ENCODE results near the gene CT45A7. TPM values are rescaled to one million over a fixed set of nuclear protein-coding genes. Genes with fewer than 3 reads are reported as not detected.
"Not testable (repeated sequence)": the region's sequence is repeated elsewhere in the genome, so short reads cannot be mapped to it uniquely, and the experiment has no call there.

Gene CT45A7
- total RNA-seq = not detected
- long read RNA-seq = 0 reads

- H3K9me3 ChIP-seq (replicated peaks); H3K27ac ChIP-seq (replicated peaks); H3K36me3 ChIP-seq; DNase-seq; H3K27me3 ChIP-seq (ENCODE audit: low read depth); H3K4me1 ChIP-seq; H3K4me3 ChIP-seq; intact Hi-C loops (cut with micrococcal nuclease): not testable (repeated sequence)
Observed at GRCh38 chrX:135837180-135837579, at the start of gene CT45A7. Gene CT45A7 (minus strand): TSS chrX:135837280. CDS start chrX:135833533, 3,747 bp downstream.

DNA sequence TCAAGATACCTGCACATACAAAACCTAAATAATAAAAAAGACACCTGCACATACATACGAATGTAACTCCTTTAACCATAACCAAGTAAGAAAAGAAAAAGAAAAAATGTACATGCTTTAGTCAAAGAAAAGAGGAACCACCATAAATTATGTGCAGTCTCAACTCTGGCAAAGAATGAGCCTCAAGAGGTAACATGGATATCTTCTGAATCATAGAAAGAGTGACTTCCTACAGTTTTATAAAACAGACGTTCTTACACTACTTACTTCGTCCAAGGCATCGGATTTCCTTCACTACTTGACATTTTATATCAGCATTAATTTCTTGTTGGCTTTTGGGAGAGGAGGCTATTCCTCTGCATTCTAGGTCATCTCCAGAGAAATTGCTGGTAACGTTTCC is 45.7 kb upstream of the CT45A7 start:
- H3K27me3 ChIP-seq (ENCODE audit: low read depth); H3K4me1 ChIP-seq; H3K27ac ChIP-seq (replicated peaks); H3K36me3 ChIP-seq; DNase-seq; H3K4me3 ChIP-seq; H3K9me3 ChIP-seq (replicated peaks); intact Hi-C loops (cut with micrococcal nuclease): not testable (repeated sequence)

DNA sequence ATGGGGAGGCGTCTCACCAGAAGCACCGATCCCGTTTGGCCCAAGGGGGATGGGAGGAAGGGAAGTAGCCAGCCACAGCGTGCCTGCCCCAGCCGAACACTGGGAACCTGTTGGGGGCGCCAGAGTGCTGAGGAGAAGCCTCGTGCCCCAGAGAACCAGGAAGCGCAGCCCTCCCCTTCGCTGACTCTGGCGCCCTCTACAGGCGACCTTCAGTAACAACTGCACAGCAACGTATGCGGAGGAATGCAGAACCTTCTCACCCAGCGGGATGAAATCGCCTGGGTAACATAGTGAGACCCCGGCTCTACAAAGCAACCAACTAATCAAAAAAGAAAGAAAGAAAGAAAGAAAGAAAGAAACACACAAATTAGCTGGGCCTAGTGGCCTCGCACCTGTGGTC is 34.6 kb upstream of the CT45A7 start, which contains the start of gene CT45A9:
Gene CT45A9 (minus strand): TSS at position 101 of the 400 bp plus-strand sequence. CDS start 3,751 bp downstream, outside the sequence.
- H3K27me3 ChIP-seq (ENCODE audit: low read depth); H3K36me3 ChIP-seq; DNase-seq; H3K4me1 ChIP-seq; H3K9me3 ChIP-seq (replicated peaks); intact Hi-C loops (cut with micrococcal nuclease); H3K4me3 ChIP-seq; H3K27ac ChIP-seq (replicated peaks): not testable (repeated sequence)

DNA sequence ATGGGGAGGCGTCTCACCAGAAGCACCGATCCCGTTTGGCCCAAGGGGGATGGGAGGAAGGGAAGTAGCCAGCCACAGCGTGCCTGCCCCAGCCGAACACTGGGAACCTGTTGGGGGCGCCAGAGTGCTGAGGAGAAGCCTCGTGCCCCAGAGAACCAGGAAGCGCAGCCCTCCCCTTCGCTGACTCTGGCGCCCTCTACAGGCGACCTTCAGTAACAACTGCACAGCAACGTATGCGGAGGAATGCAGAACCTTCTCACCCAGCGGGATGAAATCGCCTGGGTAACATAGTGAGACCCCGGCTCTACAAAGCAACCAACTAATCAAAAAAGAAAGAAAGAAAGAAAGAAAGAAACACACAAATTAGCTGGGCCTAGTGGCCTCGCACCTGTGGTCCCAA is 17.4 kb upstream of the CT45A7 start, which contains the start of gene CT45A8:
Gene CT45A8 (minus strand): TSS at position 101 of the 400 bp plus-strand sequence. CDS start 3,755 bp downstream, outside the sequence.
- H3K9me3 ChIP-seq (replicated peaks); H3K27ac ChIP-seq (replicated peaks); H3K4me1 ChIP-seq; H3K27me3 ChIP-seq (ENCODE audit: low read depth); intact Hi-C loops (cut with micrococcal nuclease); H3K4me3 ChIP-seq; H3K36me3 ChIP-seq; DNase-seq: not testable (repeated sequence)

GRCh38 chrX:135819912-135820311 is 17.2 kb downstream of the CT45A7 start, which contains the start of gene CT45A2:
Gene CT45A2 (minus strand): TSS chrX:135820012. CDS start chrX:135816265, 3,747 bp downstream.
- H3K4me3 ChIP-seq; intact Hi-C loops (cut with micrococcal nuclease); H3K27ac ChIP-seq (replicated peaks); H3K36me3 ChIP-seq; H3K9me3 ChIP-seq (replicated peaks); H3K27me3 ChIP-seq (ENCODE audit: low read depth); H3K4me1 ChIP-seq; DNase-seq: not testable (repeated sequence)

GRCh38 chrX:135802687-135803086 is 34.4 kb downstream of the CT45A7 start, which contains the start of gene CT45A6:
Gene CT45A6 (minus strand): TSS chrX:135802787. CDS start chrX:135798993, 3,794 bp downstream.
- H3K27ac ChIP-seq (replicated peaks); DNase-seq; intact Hi-C loops (cut with micrococcal nuclease): not testable (repeated sequence)

DNA sequence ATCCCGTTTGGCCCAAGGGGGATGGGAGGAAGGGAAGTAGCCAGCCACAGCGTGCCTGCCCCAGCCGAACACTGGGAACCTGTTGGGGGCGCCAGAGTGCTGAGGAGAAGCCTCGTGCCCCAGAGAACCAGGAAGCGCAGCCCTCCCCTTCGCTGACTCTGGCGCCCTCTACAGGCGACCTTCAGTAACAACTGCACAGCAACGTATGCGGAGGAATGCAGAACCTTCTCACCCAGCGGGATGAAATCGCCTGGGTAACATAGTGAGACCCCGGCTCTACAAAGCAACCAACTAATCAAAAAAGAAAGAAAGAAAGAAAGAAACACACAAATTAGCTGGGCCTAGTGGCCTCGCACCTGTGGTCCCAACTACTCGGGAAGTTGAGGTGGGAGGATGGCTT is 51.7 kb downstream of the CT45A7 start, which contains the start of gene CT45A5:
Gene CT45A5 (minus strand): TSS at position 101 of the 400 bp plus-strand sequence. CDS start 3,774 bp downstream, outside the sequence.
- H3K4me3 ChIP-seq; H3K27ac ChIP-seq (replicated peaks); H3K4me1 ChIP-seq; H3K27me3 ChIP-seq (ENCODE audit: low read depth); DNase-seq; H3K9me3 ChIP-seq (replicated peaks); H3K36me3 ChIP-seq; intact Hi-C loops (cut with micrococcal nuclease): not testable (repeated sequence)

More at GRCh38 chrX:135802687-135803086, 34.4 kb downstream of the CT45A7 start, which contains the start of gene CT45A6:
- not testable (repeated sequence) for H3K36me3 ChIP-seq; H3K9me3 ChIP-seq (replicated peaks); H3K4me3 ChIP-seq; H3K27me3 ChIP-seq (ENCODE audit: low read depth); H3K4me1 ChIP-seq

Other genes with a start within 250 kb of the CT45A7 start
- not detected for gene CT45A1, start 123.6 kb downstream of the CT45A7 start, total RNA-seq
- gene CT45A3, start 69.1 kb downstream of the CT45A7 start, total RNA-seq = not detected
- not detected for gene CT45A5, start 51.8 kb downstream of the CT45A7 start, total RNA-seq
- not detected for gene CT45A6, start 34.5 kb downstream of the CT45A7 start, total RNA-seq
- not detected for gene CT45A2, start 17.3 kb downstream of the CT45A7 start, total RNA-seq
- gene CT45A8, start 17.3 kb upstream of the CT45A7 start, total RNA-seq = not detected
- gene CT45A9, start 34.5 kb upstream of the CT45A7 start, total RNA-seq = not detected
- gene CT45A10, start 56.2 kb upstream of the CT45A7 start, total RNA-seq = not detected
- not detected for gene SAGE1, start 56.4 kb upstream of the CT45A7 start, total RNA-seq
- 25.3 TPM for gene MMGT1, start 136.7 kb upstream of the CT45A7 start, total RNA-seq
- 15.6 TPM for gene SLC9A6, start 148.2 kb upstream of the CT45A7 start, total RNA-seq